GM18951 (cell line): ENCODE data around the gene ZCCHC24.
"Not testable (repeated sequence)": the region's sequence is repeated elsewhere in the genome, so short reads cannot be mapped to it uniquely, and the experiment has no call there.

ENCODE experiments used
- POLR2A ChIP-seq: IDR thresholded peaks from 4 replicates; pipeline ENCODE4 v1.6.1; 2011; ENCODE audit warnings: mild to moderate bottlenecking; ENCODE audit not compliant: insufficient read length, insufficient read depth; ENCODE audit errors: extremely low read depth
- in situ Hi-C: fragments of 300-500 bp; cut with MboI; formaldehyde crosslinking; loops from one replicate; pipeline ENCODE4 v1.12.0; 2022; ENCODE audit warnings: low sequenced_read_pairs, mixed read lengths, inconsistent platforms; ENCODE audit not compliant: unreplicated experiment

The ZCCHC24 gene

DNA sequence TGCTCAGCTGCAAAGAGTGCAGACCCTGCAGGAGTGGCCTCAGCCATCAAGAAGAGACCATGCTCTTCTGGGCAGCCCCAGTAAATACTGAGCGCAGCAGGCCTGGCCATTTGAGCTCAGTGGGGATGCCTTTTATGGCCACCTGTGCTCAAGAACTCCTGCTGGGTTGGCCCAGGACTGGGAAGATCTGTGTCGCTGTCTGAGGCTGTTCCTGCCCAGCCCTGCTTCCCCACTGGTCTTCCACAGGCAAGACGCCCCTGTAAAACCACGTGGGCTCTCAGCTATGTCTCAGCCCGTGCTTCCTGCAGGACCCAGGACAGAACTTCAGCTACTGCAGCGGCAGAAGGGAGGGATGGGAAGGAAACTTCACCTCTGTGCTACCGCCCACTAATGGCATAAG, 108.7 kb downstream of the ZCCHC24 start:
- no peak for TF ChIP-seq POLR2A
- in situ Hi-C loops, result no loop called here

DNA sequence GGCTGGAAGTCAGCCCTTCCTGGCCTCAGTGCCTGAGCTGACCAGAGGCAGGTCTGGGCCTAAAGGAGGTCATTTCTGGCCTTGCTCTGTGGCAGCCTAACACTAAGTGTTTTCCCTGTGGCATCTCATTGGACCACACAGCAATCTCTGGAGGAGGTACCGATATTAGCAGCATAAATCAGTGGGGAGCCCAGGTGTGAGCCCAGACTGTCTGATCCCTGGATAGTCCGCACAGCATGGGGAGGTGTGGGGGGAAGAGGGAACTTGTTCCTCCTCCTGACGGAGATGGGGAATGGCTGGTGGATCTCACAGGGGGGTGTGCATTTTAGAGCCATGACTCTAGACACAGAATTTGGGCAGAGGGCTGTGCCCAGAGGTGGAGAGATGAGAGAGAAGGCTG, 109.1 kb downstream of the ZCCHC24 start:
- no peak for TF ChIP-seq POLR2A
- in situ Hi-C loops, result no loop called here

DNA sequence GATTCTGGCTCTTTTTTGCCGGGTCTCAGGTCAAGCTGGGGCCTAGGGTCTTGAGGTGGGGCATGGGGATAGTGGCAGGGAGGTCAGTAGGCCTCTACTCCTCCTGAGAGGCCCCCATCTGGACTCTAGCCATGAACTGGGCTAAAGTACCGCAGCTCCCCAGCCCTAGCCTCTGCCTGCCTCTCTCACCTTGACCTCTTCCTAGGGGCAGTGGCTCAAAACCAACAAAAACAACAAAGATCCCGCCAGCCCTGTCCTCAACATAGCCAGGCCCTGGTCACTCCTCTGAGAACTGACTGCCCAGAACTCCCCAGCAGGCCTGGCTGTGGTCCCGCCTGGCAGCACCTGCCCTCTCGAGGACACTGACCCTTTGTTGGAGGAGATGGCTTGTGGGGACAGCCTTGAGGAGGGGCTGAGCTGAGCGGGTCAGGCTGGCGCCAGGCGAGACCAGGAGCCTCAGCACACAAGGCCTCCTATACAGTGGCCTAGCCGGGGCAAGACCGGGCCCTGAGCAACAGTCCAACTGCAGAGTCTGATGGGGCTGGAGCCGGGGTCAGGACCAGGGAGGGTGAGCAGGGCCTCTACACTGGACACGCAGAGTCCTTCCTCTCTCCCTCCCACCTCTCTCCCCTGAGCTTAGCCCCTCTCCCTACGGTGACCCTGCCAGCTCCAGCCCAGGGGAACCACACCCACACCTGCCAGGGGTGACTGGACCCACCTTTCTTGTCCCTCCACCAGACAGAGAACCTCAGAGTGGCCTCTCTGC, 109.8 kb downstream of the ZCCHC24 start:
- no peak for TF ChIP-seq POLR2A
- in situ Hi-C loops, result no loop called here

GRCh38 chr10:79335094-79335469, 110.3 kb downstream of the ZCCHC24 start:
- in situ Hi-C loops, result no loop called here
- no peak for TF ChIP-seq POLR2A

DNA sequence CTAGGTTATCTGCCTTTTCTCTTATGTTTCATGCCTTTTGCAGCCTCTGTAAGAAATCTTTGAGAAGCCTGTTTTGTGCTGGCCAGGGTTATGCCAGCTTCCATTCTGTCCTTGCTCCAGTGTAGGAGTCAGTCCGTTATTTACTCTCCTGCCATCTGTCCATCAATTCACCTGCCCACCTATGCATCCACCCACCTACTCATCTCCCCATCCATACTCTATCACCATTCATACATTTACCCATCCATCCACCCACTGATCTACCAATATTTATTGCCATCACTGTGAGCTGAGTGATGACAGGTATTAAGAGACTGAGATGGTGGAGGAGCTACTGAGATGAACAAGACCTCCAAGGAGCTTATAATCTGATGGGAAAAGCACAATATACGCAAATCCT, 110.9 kb downstream of the ZCCHC24 start:
- in situ Hi-C loops, result no loop called here

DNA sequence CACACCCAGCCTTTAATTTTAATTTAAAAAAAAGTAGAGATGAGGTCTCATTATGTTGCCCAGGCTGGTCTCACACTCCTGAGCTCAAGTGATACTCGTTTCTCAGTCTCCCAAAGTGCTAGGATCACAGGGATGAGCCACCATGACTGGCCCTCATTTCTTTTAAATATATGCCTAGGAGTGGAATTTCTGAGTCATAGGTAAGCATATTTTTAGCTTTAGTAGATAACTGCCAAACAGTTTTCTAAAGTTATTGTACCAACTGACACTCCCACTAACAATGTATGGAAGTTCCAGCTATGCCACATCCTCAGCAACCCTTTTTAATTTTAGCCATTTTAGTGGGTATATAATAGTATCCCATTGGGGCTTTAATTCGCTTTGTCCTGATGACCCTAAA, 111.9 kb downstream of the ZCCHC24 start:
- in situ Hi-C loops, result no loop called here
- TF ChIP-seq POLR2A, result no peak

More for the DNA sequence above, 110.9 kb downstream of the ZCCHC24 start:
- TF ChIP-seq POLR2A, result no peak

- in situ Hi-C loops, result not testable (repeated sequence)
Observed at GRCh38 chr10:79332610-79333315, 112.7 kb downstream of the ZCCHC24 start.
